T-helper 17 cell (primary cell): Measurements from ENCODE around the gene RBBP8. TPM values are rescaled to one million over a fixed set of nuclear protein-coding genes. Genes with fewer than 3 reads are reported as not detected.

ENCODE experiments used
- ATAC-seq: fragments of 150-1000 bp; cut with Tn5 transposase; 2 replicates; pipeline ENCODE4 v1.10.0; 2021; ENCODE audit warnings: mild to moderate bottlenecking, moderate library complexity
- DNase-seq, 3 donors: peaks; one replicate each; pipeline versions ENCODE4 v3.0.0 to v3.0.0-alpha.2; 2020 to 2021
- H3K9me3 ChIP-seq: one replicate; pipeline ENCODE4 v1.7.0; 2013; ENCODE audit warnings: low read length, mild to moderate bottlenecking; ENCODE audit not compliant: control insufficient read depth, poor library complexity, severe bottlenecking
- H3K27ac Mint-ChIP-seq: one replicate; pipeline ENCODE4 v1.8.0; 2022; ENCODE audit warnings: mild to moderate bottlenecking, moderate library complexity, mixed read lengths
- H3K27me3 Mint-ChIP-seq: one replicate; pipeline ENCODE4 v1.8.0; 2022; ENCODE audit warnings: mixed read lengths
- H3K36me3 Mint-ChIP-seq: one replicate; pipeline ENCODE4 v1.8.0; 2022; ENCODE audit warnings: low read depth, mixed read lengths
- H3K4me1 Mint-ChIP-seq: one replicate; pipeline ENCODE4 v1.8.0; 2022; ENCODE audit warnings: mild to moderate bottlenecking, mixed read lengths
- H3K4me3 Mint-ChIP-seq: one replicate; pipeline ENCODE4 v1.8.0; 2022; ENCODE audit warnings: mild to moderate bottlenecking, moderate library complexity, mixed read lengths
- total RNA-seq, 4 donors: library from RNA in 2 of 4; stranded (reverse) in 2 of 4; gene quantifications; one replicate each; pipeline ENCODE4 v1.2.3 and lab custom pipeline; 2022 to 2026

RBBP8 gene
- total RNA-seq, 2 donors from 2014 or later: 3.3 to 3.8 TPM

GRCh38 chr18:23036660-23037201 lies 103.6 kb downstream of the RBBP8 start:
- DNase-seq (no peak), ATAC-seq (no peak)
- H3K9me3 ChIP-seq: no peaks in the 10 kb centered on the region
- Mint-ChIP-seq H3K27me3 (no peaks in the 10 kb centered on the region), H3K27ac (no peak overlapping the region), H3K4me3 (no peak overlapping the region), H3K36me3 (no peaks in the 10 kb centered on the region), H3K4me1 (peaks cover 2% of the 10 kb centered on the region)

- Mint-ChIP-seq H3K4me3 (no peak overlapping the region), H3K4me1 (no peaks in the 10 kb centered on the region), H3K27ac (no peak overlapping the region), H3K27me3 (no peaks in the 10 kb centered on the region), H3K36me3 (peaks cover 2% of the 10 kb centered on the region)
- no peak for ATAC-seq
- no peaks in the 10 kb centered on the region for H3K9me3 ChIP-seq
- no peak for DNase-seq
These were observed 104.5 kb downstream of the RBBP8 start for GRCh38 chr18:23037646-23038045.

GRCh38 chr18:23038712-23039111 lies 105.6 kb downstream of the RBBP8 start:
- ATAC-seq (no peak), DNase-seq (no peak)
- H3K27ac Mint-ChIP-seq: peak overlapping the region; percentile 6
- no peak overlapping the region for H3K4me3 Mint-ChIP-seq
- H3K4me1 Mint-ChIP-seq: no peaks in the 10 kb centered on the region
- no peaks in the 10 kb centered on the region for H3K27me3 Mint-ChIP-seq
- H3K9me3 ChIP-seq: no peaks in the 10 kb centered on the region
- H3K36me3 Mint-ChIP-seq: peaks cover 2% of the 10 kb centered on the region

GRCh38 chr18:23042133-23042532 lies 109.0 kb downstream of the RBBP8 start:
- DNase-seq: no peak
- Mint-ChIP-seq H3K27ac (no peak overlapping the region), H3K4me1 (peaks cover 3% of the 10 kb centered on the region), H3K4me3 (no peak overlapping the region), H3K27me3 (no peaks in the 10 kb centered on the region), H3K36me3 (peaks cover 2% of the 10 kb centered on the region)
- no peak for ATAC-seq
- no peaks in the 10 kb centered on the region for H3K9me3 ChIP-seq

GRCh38 chr18:23043803-23044376 lies 110.8 kb downstream of the RBBP8 start:
- no peaks in the 10 kb centered on the region for H3K9me3 ChIP-seq
- no peak overlapping the region for H3K4me3 Mint-ChIP-seq
- no peaks in the 10 kb centered on the region for H3K27me3 Mint-ChIP-seq
- no peak overlapping the region for H3K27ac Mint-ChIP-seq
- DNase-seq (no peak), ATAC-seq (no peak)
- peaks cover 3% of the 10 kb centered on the region for H3K4me1 Mint-ChIP-seq
- H3K36me3 Mint-ChIP-seq: peaks cover 2% of the 10 kb centered on the region

GRCh38 chr18:23049698-23050373 lies 116.7 kb downstream of the RBBP8 start:
- DNase-seq (no peak), ATAC-seq (peak; percentile 62)
- Mint-ChIP-seq H3K4me3 (peak overlapping the region; percentile 15), H3K27ac (peak overlapping the region; percentile 44), H3K36me3 (no peaks in the 10 kb centered on the region), H3K27me3 (no peaks in the 10 kb centered on the region), H3K4me1 (peaks cover 18% of the 10 kb centered on the region)
- H3K9me3 ChIP-seq: no peaks in the 10 kb centered on the region

- H3K9me3 ChIP-seq: no peaks in the 10 kb centered on the region
- Mint-ChIP-seq H3K27ac (no peak overlapping the region), H3K4me3 (peak overlapping the region; percentile 21), H3K36me3 (no peaks in the 10 kb centered on the region), H3K4me1 (peaks cover 17% of the 10 kb centered on the region), H3K27me3 (peaks cover 17% of the 10 kb centered on the region)
- ATAC-seq (no peak), DNase-seq (no peak)
These were observed 120.8 kb downstream of the RBBP8 start for GRCh38 chr18:23053776-23054457.

GRCh38 chr18:23054553-23054952 lies 121.4 kb downstream of the RBBP8 start:
- ATAC-seq (no peak), DNase-seq (no peak)
- Mint-ChIP-seq H3K27ac (no peak overlapping the region), H3K4me1 (peaks cover 14% of the 10 kb centered on the region), H3K4me3 (no peak overlapping the region), H3K36me3 (no peaks in the 10 kb centered on the region), H3K27me3 (peaks cover 21% of the 10 kb centered on the region)
- H3K9me3 ChIP-seq: no peaks in the 10 kb centered on the region

- H3K9me3 ChIP-seq: no peaks in the 10 kb centered on the region
- no peak for ATAC-seq
- DNase-seq: no peak
- no peak overlapping the region for H3K4me3 Mint-ChIP-seq
- H3K27ac Mint-ChIP-seq: no peak overlapping the region
- H3K4me1 Mint-ChIP-seq: peaks cover 4% of the 10 kb centered on the region
- H3K36me3 Mint-ChIP-seq: no peaks in the 10 kb centered on the region
- peaks cover 24% of the 10 kb centered on the region for H3K27me3 Mint-ChIP-seq
These were observed 123.2 kb downstream of the RBBP8 start for GRCh38 chr18:23056315-23056714.

GRCh38 chr18:23057096-23057495 lies 124.0 kb downstream of the RBBP8 start:
- Mint-ChIP-seq H3K27ac (no peak overlapping the region), H3K27me3 (peaks cover 24% of the 10 kb centered on the region), H3K4me1 (peaks cover 4% of the 10 kb centered on the region), H3K4me3 (no peak overlapping the region), H3K36me3 (no peaks in the 10 kb centered on the region)
- H3K9me3 ChIP-seq: no peaks in the 10 kb centered on the region
- no peak for ATAC-seq
- DNase-seq: no peak

GRCh38 chr18:23058746-23059415 lies 125.8 kb downstream of the RBBP8 start:
- Mint-ChIP-seq H3K4me1 (peaks cover 2% of the 10 kb centered on the region), H3K36me3 (peaks cover 2% of the 10 kb centered on the region), H3K27ac (no peak overlapping the region), H3K4me3 (no peak overlapping the region), H3K27me3 (peaks cover 24% of the 10 kb centered on the region)
- DNase-seq (no peak), ATAC-seq (no peak)
- H3K9me3 ChIP-seq: no peaks in the 10 kb centered on the region

GRCh38 chr18:23059541-23060465 lies 126.7 kb downstream of the RBBP8 start:
- Mint-ChIP-seq H3K36me3 (peaks cover 2% of the 10 kb centered on the region), H3K27ac (no peak overlapping the region), H3K4me1 (peaks cover 2% of the 10 kb centered on the region), H3K4me3 (no peak overlapping the region), H3K27me3 (peaks cover 24% of the 10 kb centered on the region)
- H3K9me3 ChIP-seq: no peaks in the 10 kb centered on the region
- DNase-seq (no peak), ATAC-seq (no peak)
